GM19468 (cell line): ENCODE results near the gene IRF2BP2.

Source experiments
- ATAC-seq: cut with Tn5 transposase; IDR thresholded peaks from one replicate; pipeline ENCODE4 v1.9.1; 2021; ENCODE audit warnings: mild to moderate bottlenecking, moderate library complexity, moderate number of reproducible peaks; ENCODE audit not compliant: unreplicated experiment; ENCODE audit errors: extremely low read depth

Gene IRF2BP2

DNA sequence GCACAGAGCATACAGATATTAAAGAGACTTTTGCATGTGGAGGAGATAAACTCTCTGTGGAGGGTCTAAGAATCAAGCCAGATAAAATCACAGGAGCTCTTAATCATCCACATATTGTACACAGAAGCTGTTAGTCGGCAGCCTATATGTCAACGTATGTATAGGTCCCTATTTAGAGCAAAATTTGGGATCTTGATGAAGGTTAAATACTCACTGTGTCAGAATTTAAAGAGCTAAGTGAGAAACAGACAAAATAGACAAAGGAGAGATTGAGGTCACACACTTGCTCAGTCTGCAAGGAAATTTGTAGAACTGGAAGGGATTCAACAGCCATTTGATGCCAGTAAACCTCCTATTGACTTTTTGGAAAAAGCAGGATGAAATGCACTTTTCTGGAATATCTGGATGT lies 4.1 kb upstream of the IRF2BP2 start:
- ATAC-seq, result no peak

DNA sequence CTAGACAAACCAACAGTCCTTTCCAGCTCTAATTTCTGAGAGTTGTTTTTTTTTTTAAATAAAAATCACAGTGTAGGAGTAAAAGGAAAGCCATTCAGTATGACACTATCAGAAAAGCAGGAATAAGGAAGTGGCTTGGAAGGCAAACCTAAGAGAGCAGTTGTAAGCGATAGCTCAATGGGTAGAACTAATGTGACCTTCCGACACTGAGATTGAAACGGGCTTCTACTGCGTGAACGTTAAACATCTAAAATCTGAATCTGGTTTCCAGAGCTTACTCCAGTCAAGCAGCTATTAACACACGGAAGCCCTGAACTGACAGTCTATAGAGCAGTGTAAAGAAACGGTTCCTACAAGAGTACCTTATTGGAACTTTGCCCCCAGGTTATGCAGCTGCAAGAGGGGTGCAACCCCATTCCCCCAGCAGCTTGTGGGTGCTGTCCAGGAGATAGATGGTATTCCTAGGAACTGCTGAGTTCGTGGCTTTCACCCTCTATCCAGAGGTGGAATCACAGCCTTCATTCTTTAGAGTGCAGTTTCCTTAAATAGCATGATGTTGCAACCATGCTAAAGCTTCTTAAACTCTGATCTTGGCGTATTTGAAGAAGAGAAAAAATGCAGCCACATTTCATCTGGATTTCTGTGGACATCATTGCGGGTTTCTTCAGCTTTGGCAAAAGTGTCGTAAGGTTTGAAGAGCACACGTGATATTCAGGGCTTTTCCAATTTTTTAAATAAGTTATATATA lies 3.3 kb upstream of the IRF2BP2 start:
- ATAC-seq, result no peak

GRCh38 chr1:234612352-234613127 lies 2.6 kb upstream of the IRF2BP2 start:
- peak; percentile 27 for ATAC-seq

GRCh38 chr1:234611847-234612351 lies 1.9 kb upstream of the IRF2BP2 start:
- ATAC-seq, result no peak

DNA sequence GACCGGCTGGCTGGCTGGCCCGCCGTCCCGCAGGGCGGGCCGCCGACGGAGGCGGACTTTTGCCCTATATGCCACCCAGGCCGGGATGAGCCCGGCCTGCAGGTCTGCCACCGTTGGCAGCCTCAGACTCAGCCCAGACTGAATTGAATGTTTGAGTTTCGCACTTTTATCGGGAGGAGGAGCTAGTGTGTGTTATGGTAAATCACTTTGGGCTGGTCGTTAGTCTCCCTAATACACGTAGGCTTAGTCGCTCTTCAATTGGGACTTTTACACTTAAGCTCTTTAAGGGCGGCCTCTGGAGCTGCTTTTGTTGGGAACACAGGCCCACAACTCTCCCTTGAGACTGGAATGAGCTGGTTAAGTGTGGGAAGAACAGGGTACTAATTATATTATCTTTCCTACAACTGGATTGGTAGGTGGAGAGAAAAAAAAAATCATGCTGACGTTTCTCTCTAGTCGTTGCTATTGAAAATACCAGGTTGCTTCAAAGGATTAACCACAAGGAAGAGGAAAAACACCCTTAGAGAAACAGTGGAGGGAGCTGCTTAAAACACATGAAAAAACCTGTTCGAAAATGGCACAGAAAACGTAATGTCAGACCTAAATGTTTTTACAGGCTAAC lies 1.4 kb upstream of the IRF2BP2 start:
- no peak for ATAC-seq

DNA sequence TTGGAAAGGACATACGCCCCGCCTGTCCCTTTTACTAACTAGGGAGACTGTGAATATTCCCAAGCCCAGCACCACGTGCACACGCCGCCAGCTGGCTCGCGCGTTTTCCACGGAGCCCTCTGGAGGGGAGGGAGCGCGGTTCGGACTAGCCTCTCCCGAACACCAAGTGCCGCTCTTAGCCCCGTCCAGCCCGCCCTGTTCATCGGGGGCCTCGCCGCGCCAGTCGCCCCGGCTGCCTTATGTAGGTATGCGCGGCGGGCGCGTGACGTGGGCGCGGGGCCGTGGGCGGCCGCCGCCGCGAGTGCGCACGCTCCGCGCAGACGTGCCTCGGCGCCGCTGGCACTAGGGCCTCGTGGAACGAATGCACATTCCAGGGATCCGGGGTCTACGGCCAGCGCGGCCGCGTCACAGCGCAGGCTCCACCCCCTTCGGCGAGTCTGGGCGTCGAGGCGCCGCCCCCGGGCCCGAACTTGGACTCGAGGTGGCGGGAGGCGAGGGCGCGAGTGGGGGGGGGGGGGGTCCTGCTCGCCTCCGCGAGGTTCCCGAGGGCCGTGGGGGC lies 767 bp upstream of the IRF2BP2 start:
- ATAC-seq, result no peak

DNA sequence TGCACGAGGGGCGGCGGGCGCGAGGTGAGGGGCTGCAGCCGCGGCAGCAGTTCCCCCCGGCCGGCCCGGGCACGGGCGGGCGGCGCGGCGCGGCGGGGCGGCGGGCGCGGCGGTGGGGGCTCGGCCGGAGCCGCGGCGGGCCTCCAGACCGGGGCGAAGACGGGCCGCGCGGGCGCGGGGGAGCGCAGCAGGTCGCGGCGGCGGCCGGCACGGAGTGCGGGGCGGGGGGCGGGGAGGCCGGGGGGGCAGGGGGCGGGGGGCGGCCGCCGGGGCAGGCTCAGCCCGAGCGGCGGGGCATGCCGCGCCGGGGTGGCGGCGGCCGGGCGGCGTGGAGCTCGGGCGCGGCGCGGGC lies 311 bp downstream of the IRF2BP2 start:
- no peak for ATAC-seq

DNA sequence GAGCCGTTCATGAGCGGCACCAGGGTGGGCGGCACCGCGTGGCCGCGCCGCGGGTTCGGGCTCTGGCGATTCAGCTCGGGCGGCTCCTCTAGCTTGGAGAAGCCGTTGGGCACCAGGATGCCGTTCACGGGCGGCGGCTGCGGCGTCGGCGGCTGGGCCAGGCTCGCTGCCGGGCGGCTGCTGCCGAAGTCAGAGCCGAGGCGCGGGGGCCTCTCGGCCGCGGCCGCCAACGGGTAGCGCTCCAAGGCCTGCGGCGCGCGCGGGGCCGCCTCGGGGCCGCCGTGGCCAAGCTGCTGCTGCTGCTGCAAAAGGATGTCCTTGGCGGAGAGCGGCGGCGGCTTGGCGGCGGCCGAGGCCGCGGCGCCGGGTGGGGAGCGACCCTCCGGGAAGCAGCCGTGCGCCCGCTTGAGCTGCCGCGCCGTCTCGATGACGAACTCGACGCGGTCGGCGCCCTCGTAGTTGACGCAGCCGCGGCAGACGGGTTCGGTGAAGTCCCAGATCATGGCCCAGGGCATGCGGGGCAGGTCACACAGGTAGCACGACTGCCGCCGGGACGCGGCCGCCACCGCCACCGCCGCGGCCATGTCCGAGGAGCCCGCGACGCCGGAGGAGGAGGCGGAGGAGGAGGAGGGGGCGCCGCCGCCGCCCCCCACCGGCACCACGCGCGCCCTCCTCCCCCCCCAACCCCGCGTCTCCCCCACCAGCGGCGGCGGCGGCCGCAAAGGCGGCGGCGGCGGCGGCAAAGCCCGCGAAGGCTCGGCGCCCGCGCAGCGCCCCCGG lies 877 bp downstream of the IRF2BP2 start:
- no peak for ATAC-seq

DNA sequence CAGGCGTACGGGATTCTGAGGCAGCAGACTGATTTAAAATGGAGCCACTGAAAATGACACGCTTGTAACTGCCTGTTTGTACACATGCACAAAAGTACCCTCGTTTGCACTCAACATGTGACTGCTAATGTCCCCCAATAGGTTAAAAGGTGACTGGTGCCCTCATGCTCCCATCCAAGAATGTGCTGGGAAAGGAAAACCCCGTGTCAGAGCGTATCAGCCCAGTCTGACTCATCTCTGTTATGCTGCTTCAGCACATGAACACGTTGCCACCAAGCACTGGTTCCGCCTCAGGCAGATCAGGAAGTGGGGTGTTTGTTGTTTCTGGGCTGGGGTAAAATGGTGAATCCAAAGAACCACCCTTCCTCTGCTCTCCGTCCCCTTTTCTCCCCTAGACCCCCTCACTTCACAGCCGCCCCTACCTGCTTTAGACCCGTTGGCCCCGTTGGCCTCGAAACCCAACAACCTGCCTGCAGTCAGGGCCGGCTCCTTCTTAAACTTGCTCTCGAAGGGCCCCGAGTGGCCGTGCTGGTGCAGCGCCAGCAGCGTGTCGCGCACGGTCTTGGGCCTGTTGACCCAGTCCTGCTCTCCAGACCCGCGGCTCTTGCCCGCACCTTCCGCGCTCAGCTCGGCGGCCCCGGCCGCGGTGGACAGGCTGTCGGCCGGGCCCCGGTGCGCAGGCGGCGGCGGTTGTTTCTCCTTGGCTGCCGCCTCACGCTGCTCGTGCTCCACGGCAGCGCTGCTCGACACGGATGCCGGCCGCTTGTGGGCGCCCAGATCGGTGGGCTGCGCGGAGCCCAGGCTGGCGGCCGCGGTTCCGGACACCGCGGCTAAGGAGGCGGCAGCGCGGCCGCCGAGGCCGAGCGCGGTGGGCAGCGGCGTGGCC lies 1.7 kb downstream of the IRF2BP2 start:
- no peak for ATAC-seq

DNA sequence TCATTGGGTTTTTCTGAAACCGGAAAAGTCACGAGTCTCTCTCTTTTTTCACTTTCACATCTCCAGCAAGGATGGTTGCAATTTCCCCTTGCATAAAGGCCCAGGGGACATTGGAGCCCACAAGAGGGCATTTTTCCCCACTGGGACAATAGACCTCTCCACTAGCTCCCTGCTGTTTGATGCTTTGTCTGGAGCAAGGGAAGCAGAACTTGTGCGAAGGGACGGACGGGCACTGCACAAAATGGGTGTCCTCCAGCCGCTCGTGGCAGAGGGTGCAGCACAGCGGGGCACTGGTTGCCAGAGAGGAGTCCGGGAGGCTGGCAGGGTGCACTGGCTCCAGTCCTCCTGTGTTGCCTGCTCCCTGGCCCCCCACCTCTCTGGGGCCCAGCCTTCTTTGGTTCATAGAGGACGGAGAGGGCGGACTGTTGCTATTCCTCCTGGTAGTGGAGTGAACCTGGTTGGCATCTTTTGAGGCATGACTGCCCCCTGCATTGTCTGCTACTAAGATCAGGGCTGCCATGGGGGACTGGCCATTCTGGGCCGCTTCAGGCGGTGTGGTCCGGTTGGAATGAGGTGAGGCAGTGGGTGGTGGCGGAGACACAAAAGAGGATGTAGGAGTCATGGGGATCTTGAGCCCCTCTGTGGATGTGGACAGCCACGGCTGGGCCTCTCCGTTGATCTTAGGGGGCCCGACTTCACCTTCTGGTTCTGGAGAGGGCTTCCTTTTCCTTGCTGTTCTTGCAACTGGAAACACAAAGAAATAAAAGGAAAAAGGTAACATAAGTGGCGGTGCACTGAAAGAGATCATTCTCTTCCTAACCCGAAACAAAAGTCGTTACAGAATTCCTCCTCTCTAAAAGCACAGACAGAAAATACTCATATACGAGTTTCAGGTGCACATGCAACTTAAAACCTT lies 2.6 kb downstream of the IRF2BP2 start:
- no peak for ATAC-seq

DNA sequence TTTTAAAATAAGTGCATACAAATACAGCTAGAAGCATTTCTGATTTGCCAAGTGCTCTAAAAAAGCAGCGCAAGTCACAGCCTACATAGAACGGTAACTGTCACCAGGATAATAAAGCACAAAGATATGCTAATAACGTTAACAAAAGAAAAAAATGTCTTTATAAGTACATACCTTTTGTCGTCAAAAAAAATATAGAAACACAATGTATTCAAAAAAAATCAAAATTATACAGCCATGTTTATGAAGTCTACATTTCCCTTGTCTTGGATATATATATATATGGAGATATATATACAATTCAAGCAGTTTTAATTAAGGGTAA lies 3.2 kb downstream of the IRF2BP2 start:
- ATAC-seq, result no peak

- no peak for ATAC-seq
Measured at GRCh38 chr1:234605983-234606783, 3.8 kb downstream of the IRF2BP2 start.

DNA sequence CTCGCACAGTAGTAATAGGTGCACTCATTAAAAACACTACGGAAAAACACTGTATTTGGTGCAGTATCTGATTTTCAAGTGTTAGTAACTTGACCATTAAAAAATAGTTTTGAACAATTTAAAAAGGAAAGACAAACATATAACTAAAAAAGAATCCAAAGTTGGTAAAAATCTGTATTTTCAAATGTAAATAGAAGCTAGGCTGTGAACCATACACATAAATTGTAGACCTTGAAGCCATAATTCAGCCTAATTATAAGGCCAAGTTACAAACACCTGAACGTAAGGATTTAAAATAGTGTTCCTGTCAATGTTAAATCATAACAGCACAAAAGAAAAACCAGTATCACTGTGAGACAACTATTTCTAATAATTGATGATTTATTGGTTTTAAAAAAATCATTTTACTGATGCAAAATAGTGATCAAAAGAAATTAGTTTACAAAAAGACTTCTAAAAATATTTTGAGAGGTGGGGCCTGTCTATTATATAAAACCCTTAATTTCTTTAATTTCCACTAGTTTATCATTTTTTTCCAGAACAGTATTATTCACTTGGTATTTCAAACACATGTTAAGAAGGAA lies 4.5 kb downstream of the IRF2BP2 start:
- no peak for ATAC-seq

GRCh38 chr1:234604495-234605398 lies 5.2 kb downstream of the IRF2BP2 start:
- ATAC-seq, result no peak

DNA sequence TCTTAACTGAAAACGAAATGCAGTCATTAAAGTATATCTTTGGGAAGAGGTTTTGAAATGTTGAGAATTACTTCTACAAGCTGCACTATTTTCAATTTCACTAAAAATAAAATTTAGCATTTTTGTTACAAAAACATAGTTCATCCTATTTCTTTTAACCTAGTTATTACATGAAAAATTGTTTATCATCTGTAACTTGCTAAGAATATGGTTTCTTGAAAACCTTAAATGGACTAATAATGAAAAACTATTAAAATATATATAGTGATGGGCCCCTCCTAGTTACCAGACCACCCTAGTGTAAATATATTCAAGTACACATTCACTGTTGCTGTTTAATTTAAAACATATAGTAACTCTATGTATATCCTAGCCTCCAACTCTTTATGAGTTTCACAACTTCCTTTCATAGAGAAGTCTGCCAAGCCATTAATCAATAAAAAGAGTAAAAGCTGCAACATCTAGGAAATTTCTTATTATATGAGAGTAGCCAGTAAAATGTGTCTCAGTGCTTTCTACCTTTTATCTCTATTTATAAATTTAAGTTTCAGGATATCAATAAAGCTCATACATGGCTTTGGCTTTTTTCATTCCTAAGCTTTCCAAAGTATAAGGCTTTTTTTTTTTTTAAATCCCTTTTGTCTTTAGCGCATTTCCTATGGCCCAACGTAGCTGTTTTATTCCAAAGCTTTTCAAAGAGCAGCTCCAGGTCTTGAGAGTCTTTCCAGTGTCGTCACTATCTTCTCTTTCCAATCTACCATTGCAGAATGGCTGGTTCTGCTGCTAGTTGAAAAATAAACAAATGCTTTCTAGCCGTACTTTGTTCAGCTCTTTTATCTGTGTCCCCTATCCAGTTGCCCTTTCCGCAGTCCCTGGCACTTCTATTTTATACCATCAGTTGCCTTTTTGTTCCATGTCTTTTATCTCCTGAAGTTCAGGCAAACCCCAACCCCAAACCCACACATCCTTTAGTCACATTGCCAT lies 6.5 kb downstream of the IRF2BP2 start:
- no peak for ATAC-seq
